HG03280 (cell line): ENCODE results near the gene KIRREL3.

ENCODE experiments used
- ATAC-seq: cut with Tn5 transposase; IDR thresholded peaks from one replicate; pipeline ENCODE4 v1.9.1; 2021; ENCODE audit warnings: mild to moderate bottlenecking, moderate library complexity; ENCODE audit not compliant: unreplicated experiment

Gene KIRREL3

DNA sequence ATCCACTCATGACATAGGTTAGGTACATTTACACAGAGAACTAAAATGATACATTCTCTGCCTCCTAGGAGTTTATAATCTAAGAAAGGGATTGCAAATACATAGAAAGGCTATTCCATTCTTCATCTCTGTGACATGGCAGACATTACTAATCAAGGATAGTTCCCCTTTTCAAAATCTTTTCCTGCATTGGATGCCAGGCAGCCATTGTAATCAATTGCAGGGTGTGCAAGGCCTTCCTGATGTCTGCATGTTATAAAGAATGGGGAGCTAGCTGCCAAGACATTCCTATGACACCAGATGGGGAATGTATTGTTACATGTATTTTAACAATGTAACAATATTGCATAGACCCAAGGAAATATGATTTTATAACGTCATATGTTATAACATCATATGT is 82.0 kb downstream of the KIRREL3 start:
- no peak for ATAC-seq

- ATAC-seq = peak; percentile 96
Observed at GRCh38 chr11:126917531-126918204, 82.9 kb downstream of the KIRREL3 start.

DNA sequence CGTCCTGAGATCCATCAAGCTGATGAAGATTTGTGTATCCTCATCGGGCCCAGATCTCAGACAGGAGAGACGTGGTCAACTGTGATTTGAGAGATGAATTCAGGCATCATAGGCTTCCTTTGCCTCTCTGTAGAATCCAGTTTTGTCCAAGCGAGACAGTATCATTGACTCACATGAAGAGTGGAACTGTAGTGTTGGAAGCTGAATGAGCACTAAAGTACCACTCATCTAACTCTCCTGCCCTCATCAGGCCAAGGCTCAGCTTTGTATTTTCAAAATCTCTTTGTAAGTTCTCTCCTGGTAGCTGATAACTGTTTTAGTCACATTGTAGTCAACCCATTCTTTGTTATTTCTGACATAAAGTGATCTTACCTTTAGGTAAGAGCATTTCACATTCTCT is 85.1 kb downstream of the KIRREL3 start:
- no peak for ATAC-seq

- ATAC-seq = no peak
Observed at GRCh38 chr11:126914941-126915340, 85.6 kb downstream of the KIRREL3 start.

- no peak for ATAC-seq
Observed at GRCh38 chr11:126914166-126914565, 86.4 kb downstream of the KIRREL3 start.

DNA sequence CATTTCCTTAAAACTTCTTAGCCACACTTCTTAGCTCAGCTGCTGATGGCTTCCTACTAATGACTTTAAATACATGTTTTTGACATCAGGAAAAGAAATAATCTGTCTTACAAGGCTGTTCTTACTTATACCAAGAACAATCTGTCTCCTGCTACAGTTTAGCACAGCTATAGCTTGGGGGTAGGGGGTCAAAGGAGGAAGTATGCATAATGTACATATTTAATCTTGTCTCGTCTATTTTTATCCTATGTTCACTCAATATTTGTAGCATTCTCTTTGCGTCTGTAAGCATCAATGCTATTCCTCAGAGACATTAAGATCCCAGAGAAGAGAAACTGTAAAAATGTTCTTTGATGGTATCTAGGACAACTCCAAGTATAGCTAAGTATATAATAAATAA is 96.0 kb downstream of the KIRREL3 start:
- no peak for ATAC-seq

DNA sequence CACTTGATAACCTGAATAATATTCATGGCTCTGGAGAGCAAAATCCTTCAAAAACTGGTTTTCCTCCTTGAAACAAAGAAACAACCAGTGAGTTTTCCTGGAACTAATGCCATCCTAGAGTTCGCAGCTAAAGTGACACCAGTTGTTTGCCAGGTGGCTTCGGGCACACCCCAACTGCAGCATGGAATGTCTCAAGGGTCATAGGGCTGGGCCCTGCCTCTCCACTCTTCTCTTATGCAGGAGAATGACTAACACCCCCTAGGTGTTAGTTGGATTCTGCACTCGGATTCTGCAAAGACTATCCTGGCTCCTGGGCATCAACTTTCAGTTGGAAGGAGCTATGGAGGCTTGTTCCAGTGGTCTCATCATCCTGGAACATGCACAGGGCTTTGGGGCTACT is 98.8 kb downstream of the KIRREL3 start:
- ATAC-seq = no peak

- ATAC-seq = no peak
Observed at GRCh38 chr11:126899961-126900748, 100.4 kb downstream of the KIRREL3 start.

- no peak for ATAC-seq
Observed at GRCh38 chr11:126898802-126899201, 101.8 kb downstream of the KIRREL3 start.

DNA sequence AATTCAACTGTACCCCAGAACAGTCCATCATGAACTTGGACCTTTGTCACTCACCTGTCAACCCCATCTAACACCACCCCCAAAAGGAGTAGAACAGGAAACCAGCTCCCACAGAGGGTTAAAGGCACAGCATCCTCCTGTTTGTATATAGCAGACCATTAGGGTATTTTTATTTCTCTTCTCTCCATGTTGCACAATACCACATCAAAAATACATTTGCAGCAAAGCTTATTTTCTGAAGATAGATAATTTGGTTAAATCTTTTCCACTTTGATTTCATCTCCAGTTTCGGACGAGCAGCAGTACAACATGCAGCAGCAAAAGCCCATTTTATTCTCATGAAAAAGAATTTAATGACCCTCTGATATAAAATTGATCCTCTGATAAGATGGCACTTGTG is 103.1 kb downstream of the KIRREL3 start:
- ATAC-seq = no peak

DNA sequence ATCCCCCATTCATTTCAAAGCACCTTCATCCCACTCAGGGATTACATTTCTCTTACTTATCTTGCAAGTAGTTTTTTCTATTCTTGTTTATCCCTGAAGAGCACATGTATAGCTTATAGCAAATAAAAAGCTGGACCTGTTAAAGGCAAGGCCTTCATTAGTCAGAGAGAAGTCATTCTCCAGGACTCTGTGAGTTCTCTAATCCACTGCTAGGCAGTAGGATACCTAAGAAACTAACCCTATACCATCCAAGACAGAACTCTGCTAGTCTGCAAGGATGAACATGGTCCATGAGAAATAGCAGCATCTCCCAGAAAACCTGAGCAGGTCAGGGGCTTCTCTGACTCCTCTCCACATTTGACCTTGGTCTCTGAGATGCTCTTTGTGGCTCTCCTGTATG is 104.5 kb downstream of the KIRREL3 start:
- no peak for ATAC-seq

DNA sequence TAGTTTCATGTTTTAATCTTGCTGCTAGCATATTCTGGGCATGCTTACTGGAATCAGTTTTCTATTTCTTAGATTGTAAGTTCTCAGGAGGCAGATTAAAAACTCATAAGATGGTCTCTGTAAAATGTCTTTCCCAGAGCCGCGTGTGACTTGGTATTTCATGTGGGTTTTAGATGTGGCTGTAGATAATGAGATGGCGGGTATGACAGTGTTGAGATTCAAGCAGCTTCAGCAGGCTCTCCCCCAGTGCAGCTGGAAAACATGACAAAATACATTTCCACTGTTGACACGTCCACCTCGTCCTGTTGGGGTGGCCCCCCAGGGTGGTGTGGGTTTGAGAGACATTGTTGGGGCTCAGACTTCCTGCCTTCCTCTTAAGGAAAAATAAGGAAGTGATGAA is 106.8 kb downstream of the KIRREL3 start:
- ATAC-seq = no peak

DNA sequence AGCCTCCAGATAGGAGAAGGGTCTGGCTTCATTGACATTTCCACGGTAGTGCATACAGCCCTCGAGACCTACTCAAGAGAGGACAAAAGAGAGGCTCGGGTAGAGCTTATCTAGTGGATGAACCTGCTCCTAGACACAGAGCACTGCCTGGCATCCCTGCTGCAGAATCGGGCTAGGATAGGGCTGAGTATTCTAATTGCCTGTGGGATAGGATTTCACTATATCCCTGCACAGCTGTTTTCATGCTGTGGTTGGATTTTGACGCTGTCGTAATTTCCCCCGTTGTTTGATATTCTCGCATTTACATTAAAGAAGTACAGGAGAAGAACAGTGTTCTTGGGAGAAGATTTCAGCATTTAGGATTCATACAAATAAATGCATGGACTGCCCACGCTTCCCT is 107.8 kb downstream of the KIRREL3 start:
- ATAC-seq = no peak

GRCh38 chr11:126891556-126892217 is 108.9 kb downstream of the KIRREL3 start:
- ATAC-seq = no peak

DNA sequence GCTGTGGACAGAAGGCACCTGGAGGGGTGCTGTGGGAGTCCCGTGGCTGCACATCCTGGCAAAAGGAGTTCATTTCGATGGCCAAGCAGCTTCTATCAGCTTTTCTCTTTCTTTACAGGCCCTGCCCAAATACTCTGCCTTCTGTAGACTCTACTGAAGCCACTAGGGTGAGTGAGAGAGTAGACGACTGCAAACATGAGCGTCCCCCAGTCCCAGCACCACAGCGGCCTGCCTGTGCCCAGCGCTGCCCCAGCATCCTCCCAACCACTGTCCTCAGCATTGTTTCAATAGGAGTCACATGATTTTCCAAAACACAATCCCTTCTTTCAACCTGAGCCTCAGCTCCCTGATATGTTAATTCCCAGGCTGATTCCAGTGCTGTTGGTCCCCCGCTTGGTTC is 110.0 kb downstream of the KIRREL3 start:
- no peak for ATAC-seq

GRCh38 chr11:126888115-126888712 is 112.4 kb downstream of the KIRREL3 start:
- no peak for ATAC-seq

- no peak for ATAC-seq
Observed at GRCh38 chr11:126886636-126887035, 113.9 kb downstream of the KIRREL3 start.

DNA sequence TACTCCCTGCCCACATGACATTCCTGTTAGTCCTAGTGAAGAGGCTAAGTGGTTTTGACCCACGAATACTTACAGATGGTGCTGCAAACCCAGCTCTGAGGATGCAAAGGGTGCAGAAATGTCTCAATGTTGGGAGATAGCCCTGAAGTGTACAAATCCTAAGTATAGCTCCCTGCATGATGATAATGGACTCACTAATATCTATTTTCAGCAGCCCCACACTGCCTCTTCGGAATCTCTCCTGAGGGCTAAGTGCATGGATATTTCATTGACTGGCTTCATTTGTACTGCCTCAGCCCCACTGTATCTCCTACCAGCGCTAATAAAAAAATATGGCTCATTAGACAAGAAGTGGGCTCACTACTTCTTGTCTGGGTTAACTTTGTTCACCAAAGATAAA is 114.5 kb downstream of the KIRREL3 start:
- no peak for ATAC-seq

DNA sequence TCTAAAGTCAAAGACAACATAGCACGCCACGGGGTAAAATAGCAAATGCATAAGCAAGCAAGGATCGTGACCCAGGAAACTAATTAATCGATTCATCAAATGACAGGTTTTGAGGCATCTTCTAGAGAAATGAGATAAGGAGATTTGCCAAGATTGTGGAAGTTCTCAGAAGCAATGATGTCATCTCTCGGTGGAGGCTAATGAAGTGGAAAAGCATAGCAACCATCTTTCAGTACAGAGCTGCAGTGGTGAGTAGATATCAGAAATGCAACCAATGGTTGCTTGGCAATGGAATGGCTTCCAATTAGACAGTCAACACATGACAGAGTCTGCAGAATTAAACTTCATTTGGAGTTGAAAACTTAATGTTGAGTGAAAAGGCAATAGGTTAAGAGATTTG is 116.0 kb downstream of the KIRREL3 start:
- ATAC-seq = no peak

- no peak for ATAC-seq
Observed at GRCh38 chr11:126884192-126884591, 116.4 kb downstream of the KIRREL3 start.

DNA sequence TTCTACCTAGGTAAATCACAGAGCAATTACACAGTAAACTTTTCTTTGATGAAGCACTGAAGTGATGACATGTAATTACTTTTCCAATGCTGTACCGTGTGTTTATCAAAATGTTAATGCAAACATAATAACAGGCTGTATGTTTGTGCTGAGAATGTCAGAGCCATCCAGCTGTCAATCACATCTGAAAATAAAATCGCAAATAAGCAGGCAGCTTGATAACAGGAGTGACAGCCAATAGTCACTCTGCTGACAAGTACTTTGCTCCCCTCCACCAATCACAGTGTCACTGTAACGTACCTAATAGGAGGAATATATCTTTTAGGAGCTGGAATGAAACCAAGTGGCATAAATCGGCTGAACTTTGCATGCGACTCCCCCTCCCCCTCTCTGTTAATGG is 119.7 kb downstream of the KIRREL3 start:
- no peak for ATAC-seq

DNA sequence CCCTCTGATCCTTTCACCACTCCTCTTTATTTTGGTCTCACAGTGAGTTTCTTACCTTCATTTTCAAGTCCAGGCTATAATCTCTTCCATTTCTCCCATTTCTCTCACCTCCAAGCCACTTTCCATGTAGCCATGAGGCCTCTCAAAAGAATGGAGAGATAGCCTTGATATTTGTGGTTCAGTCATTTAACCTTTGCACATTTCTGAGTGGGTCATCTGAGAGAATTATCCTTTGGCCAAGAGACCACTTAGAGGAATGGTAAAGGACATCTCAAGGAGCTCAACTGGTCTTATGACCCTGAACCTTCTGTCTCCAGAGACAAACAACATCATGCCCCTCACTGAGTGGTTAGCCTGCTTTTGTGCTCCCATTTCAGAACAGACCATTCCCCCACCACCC is 121.1 kb downstream of the KIRREL3 start:
- ATAC-seq = no peak
